CD4-positive, alpha-beta memory T cell (primary cell): Measurements from ENCODE around the gene CHST11. TPM values are rescaled to one million over a fixed set of nuclear protein-coding genes. Genes with fewer than 3 reads are reported as not detected.

ENCODE experiments used
- CTCF ChIA-PET: fragments of 350-600 bp; sonication (Branson Sonifier 250); formaldehyde crosslinking; loops from one replicate; lab custom pipeline; 2021; ENCODE audit warnings: inconsistent platforms; ENCODE audit not compliant: partially characterized antibody; lab: Charles Lee
- POLR2A ChIA-PET: fragments of 350-600 bp; sonication (Branson Sonifier 250); formaldehyde crosslinking; loops from one replicate; lab custom pipeline; 2021; ENCODE audit not compliant: partially characterized antibody; lab: Charles Lee
- DNase-seq, 5 donors: peaks; one replicate each; pipeline versions ENCODE4 v3.0.0 to v3.0.0-alpha.2; 2020 to 2022; ENCODE audit warnings: mixed read lengths in 1 of 5
- H3K27ac ChIP-seq: one replicate; pipeline ENCODE4 v1.7.0; 2013; ENCODE audit warnings: low read depth, low read length
- H3K27me3 ChIP-seq: 2 replicates; pipeline ENCODE4 v1.7.0; 2013; ENCODE audit warnings: mild to moderate bottlenecking, low read length, moderate library complexity; ENCODE audit not compliant: insufficient read depth
- H3K36me3 ChIP-seq: 2 replicates; pipeline ENCODE4 v1.7.0; 2013; ENCODE audit warnings: mild to moderate bottlenecking, low read length, moderate library complexity; ENCODE audit not compliant: insufficient read depth
- H3K4me1 ChIP-seq: 2 replicates; pipeline ENCODE4 v1.7.0; 2013; ENCODE audit warnings: mild to moderate bottlenecking, low read length, moderate library complexity; ENCODE audit not compliant: insufficient read depth
- H3K4me3 ChIP-seq, 2 donors: one replicate each; pipeline ENCODE4 v1.7.0; 2013; ENCODE audit warnings: low read length in 2 of 2, mild to moderate bottlenecking in 1 of 2
- H3K9me3 ChIP-seq, 2 donors: one replicate each; pipeline ENCODE4 v1.7.0; 2013; ENCODE audit warnings: low read length in 2 of 2, control low read depth in 1 of 2; ENCODE audit not compliant: control insufficient read depth in 1 of 2
- H3K27ac Mint-ChIP-seq, 7 donors: one replicate each; pipeline ENCODE4 v1.8.0; 2020 to 2021; ENCODE audit warnings: mixed read lengths in 7 of 7, mild to moderate bottlenecking in 6 of 7, inconsistent platforms in 3 of 7, moderate library complexity in 3 of 7
- H3K27me3 Mint-ChIP-seq, 2 donors: one replicate each; pipeline ENCODE4 v1.8.0; 2020 to 2021; ENCODE audit warnings: mixed read lengths in 2 of 2
- H3K36me3 Mint-ChIP-seq, 2 donors: one replicate each; pipeline ENCODE4 v1.8.0; 2020 to 2021; ENCODE audit warnings: mixed read lengths in 2 of 2, inconsistent platforms in 1 of 2, mild to moderate bottlenecking in 1 of 2
- H3K4me1 Mint-ChIP-seq, 4 donors: one replicate each; pipeline ENCODE4 v1.8.0; 2020 to 2021; ENCODE audit warnings: mixed read lengths in 4 of 4, mild to moderate bottlenecking in 1 of 4
- H3K4me3 Mint-ChIP-seq, 8 donors: one replicate each; pipeline ENCODE4 v1.8.0; 2020 to 2021; ENCODE audit warnings: mixed read lengths in 8 of 8, mild to moderate bottlenecking in 7 of 8, moderate library complexity in 6 of 8, inconsistent platforms in 3 of 8
- H3K9me3 Mint-ChIP-seq, 8 donors: one replicate each; pipeline ENCODE4 v1.8.0; 2020 to 2021; ENCODE audit warnings: mixed read lengths in 8 of 8, mild to moderate bottlenecking in 5 of 8, inconsistent platforms in 3 of 8, moderate library complexity in 1 of 8
- intact Hi-C: fragments of 100-400 bp; cut with micrococcal nuclease; formaldehyde crosslinking; loops from one replicate; pipeline ENCODE4 v1.15.1; 2023
- polyA plus RNA-seq, 2 donors: library from polyadenylated mRNA; unstranded; fragments of 300-500 nt; fragmentation: Illumina TruSeq; gene quantifications; one replicate each; pipeline ENCODE4 v1.2.3, GENCODE V29; 2021
- total RNA-seq, 2 experiments: library from RNA; stranded (reverse); gene quantifications; one replicate each; pipeline ENCODE4 v1.2.3, GENCODE V29; 2021

CHST11 gene
- total and polyA plus RNA-seq, 4 experiments from 2014 or later, result 55.1 to 64.6 (median 59.8) TPM

DNA sequence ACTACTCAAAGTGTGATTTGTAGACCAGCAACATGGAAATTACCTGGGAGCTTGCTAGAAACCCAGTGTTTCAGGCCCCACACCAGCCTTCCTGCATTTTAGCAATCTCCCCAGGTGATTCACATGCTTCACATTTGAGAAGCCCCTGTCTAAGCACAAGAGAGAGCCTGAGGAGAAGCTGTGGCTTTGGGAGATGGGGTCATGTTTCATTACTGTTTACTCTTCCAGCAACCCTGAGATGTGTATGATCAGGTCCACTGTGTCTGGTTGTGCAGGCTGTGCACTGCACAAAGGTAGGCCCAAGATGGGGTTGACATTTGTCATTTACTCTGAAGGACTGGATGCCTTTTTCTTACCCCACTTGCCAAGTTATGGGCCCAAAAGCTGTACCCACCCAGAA lies 311.3 kb downstream of the CHST11 start:
- Mint-ChIP-seq H3K4me3 (no peak overlapping the region), H3K9me3 (peaks cover 0 to 7% (median 5%) of the 10 kb centered on the region in 8 donors), H3K4me1 (peaks cover 18 to 34% (median 21%) of the 10 kb centered on the region in 4 donors), H3K36me3 (peaks cover 0 to 4% of the 10 kb centered on the region in 2 donors), H3K27me3 (no peaks in the 10 kb centered on the region), H3K27ac (no peak overlapping the region)
- DNase-seq, result no peak
- Histone ChIP-seq H3K27ac (no peak overlapping the region), H3K36me3 (no peaks in the 10 kb centered on the region), H3K27me3 (no peaks in the 10 kb centered on the region), H3K4me1 (peaks cover 15% of the 10 kb centered on the region), H3K4me3 (no peak overlapping the region), H3K9me3 (no peaks in the 10 kb centered on the region)
- intact Hi-C loops, result no loop called here
- ChIA-PET POLR2A (no interaction called here), CTCF (interaction anchor here (1.5 to 1.6 kb wide), 2 partner anchors 12 to 386 kb away, joined by 5 to 6 read pairs; no protein-coding TSS in a partner anchor)

DNA sequence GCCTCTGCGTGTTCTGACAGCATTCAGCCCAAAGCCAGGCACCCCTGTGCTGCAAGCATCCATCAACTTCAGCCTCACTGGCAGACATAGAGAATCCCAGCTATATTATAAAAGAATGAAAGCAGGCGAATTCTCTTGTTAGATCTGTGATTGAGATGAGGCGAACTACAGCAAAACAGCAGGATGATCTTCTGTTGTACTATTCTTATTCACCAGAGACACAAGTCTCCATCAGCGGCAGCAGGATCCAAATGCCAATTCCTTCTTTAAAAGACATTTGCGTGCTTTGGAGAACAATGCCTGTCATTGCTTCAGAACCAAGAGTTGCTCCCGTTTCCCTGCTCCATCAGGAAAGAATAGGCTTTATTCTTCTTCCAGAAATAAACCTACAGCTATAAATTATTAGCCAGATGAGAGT lies 312.4 kb downstream of the CHST11 start:
- no peaks in the 10 kb centered on the region for H3K9me3 ChIP-seq
- no peak overlapping the region for H3K27ac ChIP-seq
- Mint-ChIP-seq H3K27ac (no peak overlapping the region), H3K4me3 (no peak overlapping the region), H3K36me3 (peaks cover 5 to 15% of the 10 kb centered on the region in 2 donors), H3K27me3 (no peaks in the 10 kb centered on the region), H3K4me1 (peaks cover 11 to 24% (median 13%) of the 10 kb centered on the region in 4 donors), H3K9me3 (peaks cover 0 to 18% (median 16%) of the 10 kb centered on the region in 8 donors)
- peaks cover 12% of the 10 kb centered on the region for H3K4me1 ChIP-seq
- no peak overlapping the region for H3K4me3 ChIP-seq
- no peaks in the 10 kb centered on the region for H3K27me3 ChIP-seq
- no peak for DNase-seq
- POLR2A ChIA-PET, result interaction anchor here (1.4 kb wide), 1 partner anchor 49 kb away, joined by 3 read pairs; no protein-coding TSS in a partner anchor
- CTCF ChIA-PET, result interaction anchor here (0.7 to 1.9 kb wide), 3 partner anchors 13 to 388 kb away, joined by 3 to 8 read pairs (median 5); no protein-coding TSS in a partner anchor
- intact Hi-C loops, result no loop called here
- no peaks in the 10 kb centered on the region for H3K36me3 ChIP-seq

DNA sequence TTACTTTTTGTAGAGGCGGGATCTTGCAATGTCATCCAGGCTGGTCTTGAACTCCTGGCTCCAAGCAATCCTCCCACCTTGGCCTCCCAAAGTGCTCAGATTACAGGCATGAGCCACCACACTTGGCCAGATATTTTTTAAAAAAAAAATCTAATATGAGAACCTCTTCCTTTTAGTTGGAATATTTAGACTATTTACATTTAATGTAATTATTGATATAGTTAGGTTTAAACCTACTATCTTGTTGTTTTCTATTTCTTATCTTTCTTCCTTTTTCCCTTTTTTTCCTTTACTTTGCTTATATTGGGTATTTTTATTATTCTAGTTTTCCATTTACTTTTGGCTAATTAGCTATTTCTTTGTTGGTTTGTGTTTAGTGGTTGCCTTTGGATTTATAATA lies 315.6 kb downstream of the CHST11 start:
- intact Hi-C loops, result no loop called here
- no peak for DNase-seq
- Histone ChIP-seq H3K9me3 (no peaks in the 10 kb centered on the region), H3K27ac (no peak overlapping the region), H3K4me3 (no peak overlapping the region), H3K36me3 (no peaks in the 10 kb centered on the region), H3K4me1 (no peaks in the 10 kb centered on the region), H3K27me3 (no peaks in the 10 kb centered on the region)
- Mint-ChIP-seq H3K4me3 (no peak overlapping the region), H3K27ac (no peak overlapping the region), H3K27me3 (no peaks in the 10 kb centered on the region), H3K36me3 (peaks cover 5 to 15% of the 10 kb centered on the region in 2 donors), H3K9me3 (peaks cover 0 to 23% (median 17%) of the 10 kb centered on the region in 8 donors), H3K4me1 (no peaks in the 10 kb centered on the region)
- ChIA-PET POLR2A (no interaction called here), CTCF (no interaction called here)

DNA sequence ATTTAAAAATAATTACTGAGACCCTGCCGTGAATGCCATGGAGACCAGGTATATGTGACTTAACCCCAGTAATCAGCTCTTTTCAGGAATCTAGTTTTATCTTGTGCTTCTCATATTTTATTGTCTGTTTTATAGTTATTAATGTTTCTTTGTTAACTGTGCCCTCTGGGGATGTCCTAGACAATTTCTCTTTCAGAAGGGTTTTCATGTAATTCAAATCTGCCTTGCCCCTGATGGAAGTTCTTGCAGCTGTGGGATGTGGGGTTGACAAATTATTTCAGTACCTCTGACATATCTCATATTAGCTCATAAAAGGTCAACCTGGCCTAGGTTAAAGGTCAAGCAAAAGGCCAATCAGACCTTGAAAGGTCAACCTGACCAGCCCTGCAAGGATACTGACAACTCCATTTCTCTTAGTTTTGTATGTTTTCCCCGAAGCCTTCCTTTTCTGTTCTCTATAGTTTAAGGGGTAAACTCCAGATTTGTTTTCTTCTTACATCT lies 319.0 kb downstream of the CHST11 start:
- no peaks in the 10 kb centered on the region for H3K4me1 Mint-ChIP-seq

DNA sequence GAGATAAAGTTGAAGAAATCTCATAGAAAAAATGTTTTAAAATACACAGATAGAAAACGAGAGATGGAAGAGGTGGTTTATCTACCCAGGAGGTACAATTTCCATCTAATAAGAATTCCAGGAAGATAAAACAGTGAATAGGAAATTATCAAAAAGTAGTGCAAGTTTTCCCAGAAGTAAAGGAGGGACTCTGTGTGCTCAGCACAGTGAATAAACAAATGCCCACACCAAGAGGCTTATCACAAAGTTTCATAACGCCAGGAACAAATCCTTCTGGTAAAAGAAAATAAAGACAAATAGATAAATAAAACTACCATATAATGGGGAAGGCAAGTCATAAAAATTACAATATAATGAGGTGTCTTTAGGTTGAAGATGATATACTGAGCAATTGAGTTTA lies 322.4 kb downstream of the CHST11 start:
- no peaks in the 10 kb centered on the region for H3K4me1 Mint-ChIP-seq
- H3K4me3 Mint-ChIP-seq, result no peak overlapping the region
- peaks cover 0 to 28% (median 16%) of the 10 kb centered on the region in 8 donors for H3K9me3 Mint-ChIP-seq
- H3K4me3 ChIP-seq, result no peak overlapping the region
- H3K27me3 Mint-ChIP-seq, result peaks cover 2 to 4% of the 10 kb centered on the region in 2 donors
- intact Hi-C loops, result no loop called here
- CTCF ChIA-PET, result interaction anchor here (0.9 kb wide), 1 partner anchor 9 kb away, joined by 3 read pairs; no protein-coding TSS in a partner anchor
- no peaks in the 10 kb centered on the region for H3K4me1 ChIP-seq
- H3K27ac Mint-ChIP-seq, result no peak overlapping the region
- no peaks in the 10 kb centered on the region for H3K36me3 ChIP-seq
- H3K36me3 Mint-ChIP-seq, result peaks cover 1 to 3% of the 10 kb centered on the region in 2 donors
- H3K9me3 ChIP-seq, result no peaks in the 10 kb centered on the region
- no peak for DNase-seq
- H3K27ac ChIP-seq, result no peak overlapping the region
- POLR2A ChIA-PET, result no interaction called here
- no peaks in the 10 kb centered on the region for H3K27me3 ChIP-seq

More for the DNA sequence above, 319.0 kb downstream of the CHST11 start:
- Histone ChIP-seq H3K27me3 (no peaks in the 10 kb centered on the region), H3K4me3 (no peak overlapping the region), H3K4me1 (no peaks in the 10 kb centered on the region), H3K9me3 (no peaks in the 10 kb centered on the region), H3K36me3 (no peaks in the 10 kb centered on the region), H3K27ac (no peak overlapping the region)
- ChIA-PET CTCF (interaction anchor here (0.8 to 1.4 kb wide), 2 partner anchors 12 to 14 kb away, joined by 3 to 8 read pairs; no protein-coding TSS in a partner anchor), POLR2A (no interaction called here)
- Mint-ChIP-seq H3K27me3 (peaks cover 0 to 2% of the 10 kb centered on the region in 2 donors), H3K4me3 (no peak overlapping the region), H3K36me3 (peaks cover 5 to 18% of the 10 kb centered on the region in 2 donors), H3K27ac (no peak overlapping the region), H3K9me3 (peaks cover 0 to 34% (median 26%) of the 10 kb centered on the region in 8 donors)
- no peak for DNase-seq
- intact Hi-C loops, result no loop called here

DNA sequence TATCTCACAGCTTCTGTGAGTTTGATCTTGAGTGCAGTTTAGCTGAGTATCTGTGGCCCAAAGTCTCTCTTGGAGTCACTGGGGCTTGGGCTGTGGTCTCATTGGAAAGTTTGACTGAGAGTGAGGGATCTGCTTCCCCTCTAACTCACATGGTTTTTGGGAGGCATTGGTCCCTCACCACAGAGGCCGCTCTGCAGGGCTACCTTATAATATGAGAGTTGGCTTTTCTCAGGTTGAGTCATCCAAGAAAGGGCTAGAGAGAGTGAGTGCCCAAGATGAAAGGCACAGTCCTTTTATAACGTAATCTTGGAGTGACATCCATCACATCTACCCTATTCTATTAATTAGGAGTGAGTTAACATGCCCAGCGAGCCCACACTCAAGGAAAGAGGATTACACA lies 325.5 kb downstream of the CHST11 start:
- H3K27me3 ChIP-seq, result no peaks in the 10 kb centered on the region
- H3K4me1 ChIP-seq, result no peaks in the 10 kb centered on the region
- no peaks in the 10 kb centered on the region for H3K4me1 Mint-ChIP-seq
- H3K4me3 ChIP-seq, result no peak overlapping the region
- no peak overlapping the region for H3K27ac ChIP-seq
- peaks cover 0 to 3% of the 10 kb centered on the region in 2 donors for H3K36me3 Mint-ChIP-seq
- CTCF ChIA-PET, result no interaction called here
- no peaks in the 10 kb centered on the region for H3K36me3 ChIP-seq
- H3K9me3 ChIP-seq, result no peaks in the 10 kb centered on the region
- no peak overlapping the region for H3K27ac Mint-ChIP-seq
- no peak for DNase-seq
- peaks cover 0 to 23% (median 15%) of the 10 kb centered on the region in 8 donors for H3K9me3 Mint-ChIP-seq
- peaks cover 2 to 4% of the 10 kb centered on the region in 2 donors for H3K27me3 Mint-ChIP-seq
- intact Hi-C loops, result no loop called here
- H3K4me3 Mint-ChIP-seq, result no peak overlapping the region
- POLR2A ChIA-PET, result no interaction called here

DNA sequence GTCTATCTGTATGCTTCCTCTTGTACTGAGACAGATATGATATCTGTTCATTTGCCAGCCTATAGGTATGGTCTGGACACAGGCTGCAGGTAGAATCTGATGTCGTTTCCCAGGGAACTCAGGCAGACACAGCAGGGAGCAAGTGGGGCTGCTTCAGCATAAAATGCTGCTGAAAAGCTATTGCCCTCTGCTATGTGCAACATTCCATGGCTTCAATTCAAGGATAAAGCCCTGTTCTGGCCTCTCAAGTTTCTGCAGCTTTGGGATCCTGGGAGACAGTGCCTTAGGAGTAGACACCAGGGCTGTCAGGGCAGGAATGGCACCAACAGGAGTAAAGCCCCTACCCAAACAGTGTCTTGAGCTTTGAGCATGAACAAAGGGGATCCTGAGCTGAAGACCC lies 327.8 kb downstream of the CHST11 start:
- POLR2A ChIA-PET, result no interaction called here

More for the DNA sequence above, 327.8 kb downstream of the CHST11 start:
- Mint-ChIP-seq H3K9me3 (peaks cover 0 to 20% (median 10%) of the 10 kb centered on the region in 8 donors), H3K4me3 (no peak overlapping the region), H3K27me3 (peaks cover 2% of the 10 kb centered on the region in 2 donors), H3K4me1 (peaks cover 0 to 4% (median 1%) of the 10 kb centered on the region in 4 donors), H3K27ac (no peak overlapping the region), H3K36me3 (peaks cover 0 to 3% of the 10 kb centered on the region in 2 donors)
- no peaks in the 10 kb centered on the region for H3K36me3 ChIP-seq
- no peak overlapping the region for H3K27ac ChIP-seq
- no peak for DNase-seq
- CTCF ChIA-PET, result no interaction called here
- H3K4me3 ChIP-seq, result no peak overlapping the region
- H3K27me3 ChIP-seq, result no peaks in the 10 kb centered on the region
- no peaks in the 10 kb centered on the region for H3K9me3 ChIP-seq
- intact Hi-C loops, result no loop called here
- H3K4me1 ChIP-seq, result no peaks in the 10 kb centered on the region
